K562 (cell line): ENCODE data around the gene HRH4.

Experiments
- ARNT ChIP-seq, 2 experiments: fragments of 450-650 bp; IDR thresholded peaks; 2 replicates each; pipeline ENCODE4 v1.6.1; 2016; ENCODE audit warnings: mild to moderate bottlenecking in 1 of 2
- CTCF ChIP-seq, 3 experiments: IDR thresholded peaks in 2 of 3; conservative IDR thresholded peaks in 1 of 3; 2 replicates each; pipeline ENCODE4 v1.5.1; 2011 to 2012; ENCODE audit warnings: low read length in 3 of 3, mild to moderate bottlenecking in 3 of 3, control low read depth in 2 of 3, improper control_type of control experiment in 1 of 3, inconsistent platforms in 1 of 3, low read depth in 1 of 3, mixed read lengths in 1 of 3, moderate library complexity in 1 of 3; ENCODE audit not compliant: insufficient read depth in 2 of 3
- ZNF830 ChIP-seq: fragments of 250-450 bp; sonication (Bioruptor Pico); IDR thresholded peaks from 2 replicates; pipeline ENCODE4 v1.5.0; 2021; ENCODE audit warnings: mild to moderate bottlenecking

- TF ChIP-seq ZNF830 (CRISPR knock-in tag) (no peak), CTCF (IDR thresholded peaks at IDR 0.05 in 2 of 3, conservative IDR thresholded peaks at IDR 0.05 in 1 of 3; ENCODE audit: insufficient read depth in 2 of 3, low read depth in 1 of 3, low read length in 3 of 3) (no peak), ARNT (IDR thresholded peaks at IDR 0.05) (no peak)
Observed at GRCh38 chr18:24502667-24503523, 42.5 kb downstream of the HRH4 start.
